HTR-8/SVneo (cell line): Measurements from ENCODE around the gene AP3S1.
"Not testable (repeated sequence)": the region's sequence is repeated elsewhere in the genome, so short reads cannot be mapped to it uniquely, and the experiment has no call there.

Experiments
- DNase-seq: peaks from one replicate; pipeline ENCODE4 v3.0.0; 2011; ENCODE audit warnings: low spot score, mixed read lengths; ENCODE audit not compliant: insufficient read length
- FAIRE-seq: peaks from 2 replicates; lab custom pipeline; 2011; peaks lifted over from hg19 to GRCh38; lab: Jason Lieb, UNC

Gene AP3S1

DNA sequence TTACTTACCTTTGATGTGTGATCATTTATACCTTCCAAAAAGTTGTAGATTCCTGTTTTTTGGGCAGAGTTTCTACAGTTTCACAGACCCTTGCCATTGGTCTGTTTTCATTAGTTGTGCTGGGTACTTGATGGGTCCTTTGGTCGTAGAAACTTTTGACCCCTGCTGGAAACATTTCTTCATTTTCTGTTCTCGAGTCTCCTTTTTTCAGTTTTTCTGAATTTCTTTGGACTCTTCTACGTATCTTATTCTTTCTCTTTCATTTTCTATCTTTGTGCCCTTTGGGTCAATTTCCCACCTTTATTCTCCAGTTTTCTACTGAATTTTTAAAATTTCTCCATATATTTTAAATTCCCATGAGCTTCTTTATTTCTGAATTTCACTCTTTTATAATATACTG is 16.7 kb downstream of the AP3S1 start:
- FAIRE-seq (no peak), DNase-seq (no peak)

- FAIRE-seq (no peak), DNase-seq (no peak)
Measured at GRCh38 chr5:115859378-115859777, 17.6 kb downstream of the AP3S1 start.

GRCh38 chr5:115869256-115869795 is 27.6 kb downstream of the AP3S1 start:
- no peak for DNase-seq
- FAIRE-seq: no peak

GRCh38 chr5:115872447-115872846 is 30.7 kb downstream of the AP3S1 start:
- FAIRE-seq (no peak), DNase-seq (no peak)

GRCh38 chr5:115873392-115873791 is 31.7 kb downstream of the AP3S1 start:
- no peak for FAIRE-seq
- DNase-seq: no peak

DNA sequence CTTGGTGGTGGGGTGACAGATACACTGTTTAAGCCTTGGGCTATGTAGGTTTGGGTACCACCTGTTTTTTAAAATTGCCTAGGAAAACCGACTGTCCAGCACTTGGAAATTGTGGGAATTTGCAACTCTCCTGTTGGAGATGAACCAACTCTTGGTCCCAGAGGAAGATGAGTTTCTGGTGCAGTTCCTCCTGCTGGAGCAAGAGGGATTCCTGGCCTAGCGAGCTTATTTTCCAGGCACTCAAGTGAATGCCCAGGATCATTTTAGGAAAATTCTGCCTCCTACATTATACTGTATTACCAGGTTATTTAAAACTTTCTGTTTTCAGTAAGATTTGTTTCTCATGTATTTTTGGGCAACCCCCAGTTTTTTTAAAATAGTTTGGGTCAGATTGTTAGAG is 33.7 kb downstream of the AP3S1 start:
- DNase-seq: no peak
- FAIRE-seq: no peak

GRCh38 chr5:115877342-115877741 is 35.6 kb downstream of the AP3S1 start:
- FAIRE-seq: not testable (repeated sequence)

DNA sequence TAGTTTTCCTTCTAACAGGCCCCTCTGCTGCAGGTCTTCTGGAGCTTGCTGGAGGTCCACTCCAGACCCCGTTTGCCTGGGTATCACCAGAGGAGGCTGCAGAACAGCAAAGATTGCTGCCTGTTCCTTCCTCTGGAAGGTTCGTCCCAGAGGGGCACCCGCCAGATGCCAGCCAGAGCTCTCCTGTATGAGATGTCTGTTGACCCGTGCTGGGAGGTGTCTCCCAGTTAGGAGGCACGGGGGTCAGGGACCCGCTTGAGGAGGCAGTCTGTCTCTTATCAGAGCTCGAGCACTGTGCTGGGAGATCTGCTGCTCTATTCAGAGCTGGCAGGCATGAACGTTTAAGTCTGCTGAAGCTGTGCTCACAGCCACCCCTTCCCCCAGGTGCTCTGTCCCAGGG is 40.7 kb downstream of the AP3S1 start:
- DNase-seq, FAIRE-seq: not testable (repeated sequence)

More at GRCh38 chr5:115877342-115877741, 35.6 kb downstream of the AP3S1 start:
- DNase-seq: not testable (repeated sequence)

DNA sequence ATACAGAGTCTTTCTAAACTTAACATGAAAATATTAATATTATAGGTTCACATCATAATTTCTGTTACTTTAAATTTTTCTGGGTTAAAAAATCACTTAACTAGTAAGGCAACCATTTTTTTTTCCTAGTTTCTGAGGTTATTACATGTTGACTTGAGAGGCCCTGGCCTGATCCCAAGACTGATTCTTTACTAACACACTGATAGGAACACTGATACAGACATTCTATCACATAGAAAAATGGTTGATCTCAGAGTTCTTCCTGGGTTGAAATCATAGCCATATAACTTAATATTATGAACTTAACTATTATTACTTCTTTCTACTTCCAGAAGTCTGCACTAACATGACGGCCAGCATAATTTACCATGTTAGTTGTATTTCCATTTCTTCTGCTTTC is 43.0 kb downstream of the AP3S1 start:
- FAIRE-seq: no peak
- DNase-seq: no peak

- not testable (repeated sequence) for FAIRE-seq, DNase-seq
Measured at GRCh38 chr5:115885208-115885607, 43.5 kb downstream of the AP3S1 start.

GRCh38 chr5:115888027-115888426 is 46.3 kb downstream of the AP3S1 start:
- DNase-seq (no peak), FAIRE-seq (no peak)

DNA sequence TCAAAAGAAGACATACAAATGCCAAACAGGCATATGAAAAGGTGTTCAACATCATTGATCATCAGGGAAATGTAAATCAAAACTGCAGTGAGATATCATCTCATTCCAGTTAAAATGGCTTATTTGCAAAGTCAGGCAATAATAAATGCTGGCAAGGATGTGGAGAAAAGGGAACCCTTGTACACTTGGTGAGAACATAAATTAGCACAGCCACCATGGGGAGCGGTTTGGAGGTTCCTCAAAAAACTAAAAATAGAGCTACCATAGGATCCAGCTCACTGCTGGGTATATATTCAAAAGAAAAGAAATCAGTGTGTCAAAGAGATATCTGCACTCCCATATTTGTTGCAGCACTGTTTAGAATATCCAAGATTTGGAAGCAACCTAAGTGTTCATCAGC is 50.3 kb downstream of the AP3S1 start:
- DNase-seq: no peak
- FAIRE-seq: no peak

GRCh38 chr5:115894342-115894741 is 52.6 kb downstream of the AP3S1 start:
- FAIRE-seq (no peak), DNase-seq (no peak)

- no peak for DNase-seq
- no peak for FAIRE-seq
Measured at GRCh38 chr5:115895821-115896220, 54.1 kb downstream of the AP3S1 start.

GRCh38 chr5:115898656-115899055 is 56.9 kb downstream of the AP3S1 start:
- DNase-seq (no peak), FAIRE-seq (no peak)

DNA sequence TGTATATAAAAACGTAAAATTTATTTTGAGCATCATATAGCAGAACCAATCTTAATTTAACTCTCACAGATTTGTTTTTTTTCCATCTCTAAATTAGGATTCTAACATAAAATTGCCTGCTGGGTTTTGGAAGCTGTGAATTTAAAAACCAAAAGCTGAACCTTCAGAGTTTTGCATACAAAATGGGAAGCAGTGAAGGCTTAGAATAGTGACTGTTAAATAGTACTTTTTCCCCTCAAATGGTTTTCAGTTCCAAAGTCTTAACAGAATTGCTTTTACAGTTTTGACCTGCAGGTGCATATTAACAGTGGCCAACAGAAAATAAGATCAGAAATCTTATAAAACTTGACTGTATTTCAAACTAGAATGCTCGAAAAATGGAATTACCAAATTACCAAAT is 65.4 kb downstream of the AP3S1 start:
- DNase-seq: no peak
- FAIRE-seq: no peak

DNA sequence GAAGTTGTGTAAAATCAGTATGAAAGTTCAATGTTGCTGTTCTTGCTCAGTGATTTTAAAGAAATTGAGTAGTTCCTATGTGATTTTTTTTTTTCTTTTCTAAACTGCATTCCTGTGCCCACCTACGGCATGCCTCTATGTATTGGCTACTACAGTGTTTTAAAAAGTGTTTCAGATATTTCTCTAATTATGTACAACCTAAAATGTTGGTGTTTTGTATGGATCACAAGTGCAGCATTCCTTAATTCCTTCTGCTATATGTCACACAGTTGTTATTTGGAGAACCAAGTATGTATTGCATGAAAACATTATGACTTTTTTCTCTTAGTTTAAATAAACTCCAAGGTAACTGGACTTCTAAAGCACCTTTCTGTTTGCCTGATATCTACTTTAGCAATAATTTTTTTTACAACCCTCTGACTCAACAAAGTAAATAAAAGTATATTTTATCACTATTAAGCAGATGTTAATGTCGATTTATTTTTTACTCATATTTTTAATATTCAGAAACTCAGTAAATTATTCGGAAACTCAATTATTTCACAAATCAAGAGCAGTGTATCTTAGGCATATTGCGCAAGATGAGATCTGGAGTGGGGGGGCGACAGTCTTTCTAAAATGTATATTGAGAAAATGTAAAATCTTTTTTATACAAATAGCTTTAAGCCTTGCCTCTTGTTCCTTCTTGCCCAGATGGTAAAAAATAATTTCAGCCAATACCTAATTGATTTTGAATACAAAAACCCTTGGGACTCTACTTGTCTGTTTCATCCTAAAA is 72.1 kb downstream of the AP3S1 start:
- not testable (repeated sequence) for DNase-seq

DNA sequence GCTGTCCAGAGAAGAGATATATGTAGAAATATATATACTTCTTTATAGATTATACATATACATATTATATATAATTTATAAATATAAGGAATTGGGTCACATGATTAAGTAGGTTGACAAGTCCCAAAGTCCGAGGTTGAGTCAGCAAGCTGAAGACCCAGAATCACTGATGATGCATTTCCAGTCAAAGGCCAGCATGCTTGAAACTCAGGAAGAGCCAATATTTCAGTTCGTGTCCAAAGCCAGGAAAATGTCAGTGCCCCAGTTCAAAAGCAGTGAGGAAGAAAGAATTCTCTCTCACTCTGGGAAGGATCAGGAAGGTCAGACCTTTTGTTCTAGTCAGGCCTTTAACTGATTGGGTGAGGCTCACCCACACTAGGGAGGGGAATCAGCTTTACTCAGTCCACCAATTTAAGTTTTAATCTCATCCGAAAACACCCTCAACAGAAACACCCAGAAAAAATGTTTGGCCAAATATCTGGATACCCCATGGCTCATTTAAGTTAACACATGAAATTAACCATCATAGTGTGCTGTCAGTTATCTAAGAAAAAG is 78.5 kb downstream of the AP3S1 start:
- FAIRE-seq (no peak), DNase-seq (no peak)

More for the DNA sequence above, 72.1 kb downstream of the AP3S1 start:
- FAIRE-seq: peak; percentile 54

DNA sequence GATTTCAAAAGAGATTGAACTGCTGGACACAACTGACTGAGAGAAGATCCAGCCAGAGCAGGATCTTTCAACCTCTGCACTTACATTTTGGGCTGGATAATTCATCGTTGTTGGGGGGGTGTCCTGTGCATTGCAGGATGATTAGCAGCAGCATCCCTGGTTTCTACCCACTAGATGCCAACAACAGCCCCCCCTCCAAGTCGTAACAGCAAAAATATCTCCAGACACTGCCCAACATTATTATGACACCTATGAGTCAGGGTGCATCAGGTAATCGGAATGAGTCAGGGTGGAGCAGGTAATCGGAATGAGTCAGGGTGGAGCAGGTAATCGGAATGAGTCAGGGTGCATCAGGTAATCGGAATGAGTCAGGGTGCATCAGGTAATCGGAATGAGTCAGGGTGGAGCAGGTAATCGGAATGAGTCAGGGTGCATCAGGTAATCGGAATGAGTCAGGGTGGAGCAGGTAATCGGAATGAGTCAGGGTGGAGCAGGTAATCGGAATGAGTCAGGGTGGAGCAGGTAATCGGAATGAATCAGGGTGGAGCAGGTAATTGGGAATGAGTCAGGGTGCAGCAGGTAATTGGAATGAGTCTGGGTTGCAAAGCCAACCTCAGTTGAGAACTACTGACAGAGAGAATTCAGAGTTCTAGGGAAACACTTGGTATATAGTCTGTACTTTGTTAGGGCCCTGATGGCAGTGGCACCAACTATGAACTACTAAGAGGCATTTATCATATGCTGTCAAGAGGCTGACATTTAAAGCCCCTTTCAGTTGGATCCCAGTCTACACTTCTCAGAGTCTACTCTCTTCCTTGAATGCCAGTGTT is 87.1 kb downstream of the AP3S1 start:
- not testable (repeated sequence) for FAIRE-seq, DNase-seq

GRCh38 chr5:115930171-115930570 is 88.4 kb downstream of the AP3S1 start:
- not testable (repeated sequence) for DNase-seq
- peak; percentile 95 for FAIRE-seq
